ENCODE measurements around the gene EN1.

The EN1 gene

GRCh38 chr2:118794546-118794945 lies 52.9 kb downstream of the EN1 start:
- Histone ChIP-seq H3K4me1 (ENCODE audit: control insufficient read depth in 1 of 2, insufficient read depth in 2 of 2, low read length in 2 of 2) (no peaks in the 10 kb centered on the region), H3K9me3 (ENCODE audit: insufficient read depth, low read depth, low read length) (no peaks in the 10 kb centered on the region), H2BK120ac (ENCODE audit: insufficient read depth, low read length, poor library complexity) (no peak overlapping the region), H2AK5ac (ENCODE audit: low read length) (no peak overlapping the region), H2AFZ (ENCODE audit: insufficient read depth, low read length, poor library complexity) (no peak overlapping the region), H3K4me2 (ENCODE audit: low read length) (no peak overlapping the region), H2BK12ac (ENCODE audit: low read length) (no peak overlapping the region), H3K79me1 (ENCODE audit: low read length) (no peaks in the 10 kb centered on the region), H2BK5ac (ENCODE audit: low read depth, low read length, poor library complexity) (no peak overlapping the region), H3K36me3 (ENCODE audit: control insufficient read depth in 1 of 2, insufficient read depth in 2 of 2, low read length in 2 of 2) (no peaks in the 10 kb centered on the region), H3K14ac (ENCODE audit: low read length) (no peak overlapping the region), H4K91ac (ENCODE audit: low read depth, low read length) (no peak overlapping the region), H3K18ac (ENCODE audit: low read length) (no peak overlapping the region), H4K8ac (ENCODE audit: low read depth, low read length) (no peak overlapping the region), H3K79me2 (ENCODE audit: control insufficient read depth, insufficient read depth, low read length, poor library complexity) (no peaks in the 10 kb centered on the region), H3K27me3 (ENCODE audit: insufficient read depth, low read length) (no peaks in the 10 kb centered on the region), H4K12ac (ENCODE audit: low read depth, low read length) (no peak overlapping the region), H3K4ac (ENCODE audit: low read depth, low read length) (no peak overlapping the region), H3K23ac (ENCODE audit: low read length) (no peak overlapping the region), H3K4me3 (ENCODE audit: low read depth, low read length) (no peak overlapping the region), H3K27ac (ENCODE audit: low read depth, low read length) (no peak overlapping the region), H3K9ac (ENCODE audit: low read length) (no peak overlapping the region)
- WGBS (ENCODE audit: extremely low coverage, insufficient coverage, insufficient read length), result no CpG with 5 or more reads among the region's 4 CpGs
- no peak for DNase-seq

Measured in trophoblast cell (in vitro differentiated cells and primary cell).